ENCODE results near the gene DCTD.

Gene DCTD

GRCh38 chr4:182918791-182919302 is 1.7 kb upstream of the DCTD start:
- TF ChIP-seq SIN3A (IDR thresholded peaks at IDR 0.05; ENCODE audit: borderline replicate concordance, insufficient read depth, low read length), result no peak

- TF ChIP-seq REST (IDR thresholded peaks at IDR 0.05; ENCODE audit: insufficient read depth in 1 of 2, low read depth in 2 of 2, low read length in 2 of 2) (no peak), SIN3A (IDR thresholded peaks at IDR 0.05; ENCODE audit: borderline replicate concordance, insufficient read depth, low read length) (no peak), POLR2AphosphoS5 (IDR thresholded peaks at IDR 0.05; ENCODE audit: low read depth, low read length) (no peak), TAF1 (IDR thresholded peaks at IDR 0.05; ENCODE audit: borderline replicate concordance, insufficient read depth, low read length) (no peak), FOXP2 (optimal IDR thresholded peaks at IDR 0.05; ENCODE audit: borderline replicate concordance, extremely low read depth, extremely low read length, insufficient read depth) (no peak)
Measured at GRCh38 chr4:182918044-182918607, 940 bp upstream of the DCTD start.

GRCh38 chr4:182916483-182917181 is 554 bp downstream of the DCTD start:
- TF ChIP-seq TAF1 (IDR thresholded peaks at IDR 0.05; ENCODE audit: borderline replicate concordance, insufficient read depth, low read length), result no peak
- peak; percentile 24 for TF ChIP-seq FOXP2 (optimal IDR thresholded peaks at IDR 0.05; ENCODE audit: borderline replicate concordance, extremely low read depth, extremely low read length, insufficient read depth)

- TF ChIP-seq SIN3A (IDR thresholded peaks at IDR 0.05; ENCODE audit: borderline replicate concordance, insufficient read depth, low read length), result no peak
Measured at GRCh38 chr4:182914357-182914756, 2.8 kb downstream of the DCTD start.

GRCh38 chr4:182913621-182914020 is 3.6 kb downstream of the DCTD start:
- TF ChIP-seq TAF1 (IDR thresholded peaks at IDR 0.05; ENCODE audit: borderline replicate concordance, insufficient read depth, low read length) (no peak), REST (IDR thresholded peaks at IDR 0.05; ENCODE audit: insufficient read depth in 1 of 2, low read depth in 2 of 2, low read length in 2 of 2) (no peak)

- no peak for TF ChIP-seq FOXP2 (optimal IDR thresholded peaks at IDR 0.05; ENCODE audit: borderline replicate concordance, extremely low read depth, extremely low read length, insufficient read depth)
- no peak for TF ChIP-seq REST (IDR thresholded peaks at IDR 0.05; ENCODE audit: insufficient read depth in 1 of 2, low read depth in 2 of 2, low read length in 2 of 2)
- TF ChIP-seq SIN3A (IDR thresholded peaks at IDR 0.05; ENCODE audit: borderline replicate concordance, insufficient read depth, low read length), result no peak
- TF ChIP-seq TAF1 (IDR thresholded peaks at IDR 0.05; ENCODE audit: borderline replicate concordance, insufficient read depth, low read length), result no peak
- TF ChIP-seq POLR2AphosphoS5 (IDR thresholded peaks at IDR 0.05; ENCODE audit: low read depth, low read length), result no peak
Measured at GRCh38 chr4:182913036-182913435, 4.2 kb downstream of the DCTD start.

GRCh38 chr4:182908124-182908523 is 9.1 kb downstream of the DCTD start:
- TF ChIP-seq FOXP2 (optimal IDR thresholded peaks at IDR 0.05; ENCODE audit: borderline replicate concordance, extremely low read depth, extremely low read length, insufficient read depth) (no peak), TAF1 (IDR thresholded peaks at IDR 0.05; ENCODE audit: borderline replicate concordance, insufficient read depth, low read length) (no peak), REST (IDR thresholded peaks at IDR 0.05; ENCODE audit: insufficient read depth in 1 of 2, low read depth in 2 of 2, low read length in 2 of 2) (no peak), POLR2AphosphoS5 (IDR thresholded peaks at IDR 0.05; ENCODE audit: low read depth, low read length) (no peak), SIN3A (IDR thresholded peaks at IDR 0.05; ENCODE audit: borderline replicate concordance, insufficient read depth, low read length) (no peak)
